Stimulated activated CD8-positive, alpha-beta memory T cell treated with anti-CD3 and anti-CD28 coated beads, Interleukin-7, amount 100 ng/mL, for 1 hour (primary cell): ENCODE data around the gene MYG1.

ENCODE experiments used
- DNase-seq, 2 donors: peaks; one replicate each; pipeline ENCODE4 v3.0.0-alpha.2; 2020; ENCODE audit warnings: low read depth in 2 of 2

MYG1 gene, protein sequence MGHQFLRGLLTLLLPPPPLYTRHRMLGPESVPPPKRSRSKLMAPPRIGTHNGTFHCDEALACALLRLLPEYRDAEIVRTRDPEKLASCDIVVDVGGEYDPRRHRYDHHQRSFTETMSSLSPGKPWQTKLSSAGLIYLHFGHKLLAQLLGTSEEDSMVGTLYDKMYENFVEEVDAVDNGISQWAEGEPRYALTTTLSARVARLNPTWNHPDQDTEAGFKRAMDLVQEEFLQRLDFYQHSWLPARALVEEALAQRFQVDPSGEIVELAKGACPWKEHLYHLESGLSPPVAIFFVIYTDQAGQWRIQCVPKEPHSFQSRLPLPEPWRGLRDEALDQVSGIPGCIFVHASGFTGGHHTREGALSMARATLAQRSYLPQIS

DNA sequence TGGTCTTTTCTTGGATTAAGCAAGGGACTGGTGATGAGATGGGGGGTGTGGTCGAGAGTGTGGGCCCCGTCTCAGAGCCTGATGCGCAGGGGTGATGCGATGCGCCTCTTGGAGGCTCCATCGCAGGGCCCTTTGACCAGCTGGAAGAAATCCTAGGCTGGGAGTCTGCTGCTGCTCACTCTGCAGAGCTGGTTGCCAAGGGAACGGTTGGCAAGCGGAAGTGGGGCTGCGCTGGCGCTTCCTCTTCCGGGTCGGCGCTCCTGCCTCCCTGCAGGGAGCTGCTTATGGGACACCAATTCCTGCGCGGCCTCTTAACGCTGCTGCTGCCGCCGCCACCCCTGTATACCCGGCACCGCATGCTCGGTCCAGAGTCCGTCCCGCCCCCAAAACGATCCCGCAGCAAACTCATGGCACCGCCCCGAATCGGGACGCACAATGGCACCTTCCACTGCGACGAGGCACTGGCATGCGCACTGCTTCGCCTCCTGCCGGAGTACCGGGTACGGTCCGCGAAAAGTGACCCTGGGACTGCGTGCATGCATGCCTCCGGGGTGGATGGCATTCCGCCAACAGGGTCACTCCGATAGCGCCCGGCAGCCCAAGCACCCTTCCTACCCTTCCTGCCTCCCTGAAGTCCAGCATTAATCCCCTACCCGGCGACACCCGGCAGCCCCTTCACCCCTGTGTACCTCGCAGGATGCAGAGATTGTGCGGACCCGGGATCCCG, at the start of gene MYG1:
Gene MYG1, plus strand, starts transcription at position 242 of the 727 bp plus-strand sequence. Its CDS starts 43 bp downstream, at position 285.
- peak; percentile 62 to 64 for DNase-seq

DNA sequence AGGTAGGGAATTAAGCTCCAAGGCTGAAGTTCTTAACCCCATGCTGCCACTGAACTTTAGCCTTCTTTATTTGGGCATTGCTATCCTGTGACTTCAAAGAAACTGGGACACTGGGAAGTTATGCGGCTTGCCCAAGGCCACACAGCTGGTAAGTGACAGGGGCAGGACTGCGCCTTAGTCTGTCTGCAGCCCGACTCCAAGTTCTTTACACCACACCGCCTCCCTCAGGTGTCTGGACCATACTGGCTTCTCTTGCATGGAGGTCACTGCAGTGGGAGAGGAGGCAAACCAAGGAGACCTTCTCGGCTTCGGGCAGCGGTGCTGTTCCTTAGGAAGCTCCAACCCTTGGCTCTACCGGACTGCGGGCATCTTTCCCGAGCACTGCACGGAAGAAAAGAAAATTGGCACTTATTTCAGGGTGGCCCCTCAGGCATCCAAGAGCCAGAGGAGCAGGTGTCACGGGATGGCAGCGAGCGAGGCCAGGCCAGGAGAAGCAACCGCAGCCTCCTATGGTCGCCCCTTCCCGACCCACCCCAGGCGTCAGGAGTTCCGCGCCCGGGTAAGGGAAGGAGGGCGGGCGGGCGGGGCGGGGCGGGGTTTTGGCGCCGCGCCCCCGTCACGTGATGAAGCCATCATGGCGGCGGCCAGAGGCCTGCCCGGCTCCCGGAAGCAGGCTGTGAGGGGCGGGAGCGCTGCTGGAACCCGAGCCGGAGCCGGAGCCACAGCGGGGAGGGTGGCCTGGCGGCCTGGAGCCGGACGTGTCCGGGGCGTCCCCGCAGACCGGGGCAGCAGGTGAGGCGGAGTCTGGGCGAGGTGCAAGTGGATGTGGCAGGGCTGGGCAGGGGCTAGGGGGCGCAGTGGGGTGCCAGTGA, 47.8 kb upstream of the MYG1 start:
- peak; percentile 32 to 44 for DNase-seq

DNA sequence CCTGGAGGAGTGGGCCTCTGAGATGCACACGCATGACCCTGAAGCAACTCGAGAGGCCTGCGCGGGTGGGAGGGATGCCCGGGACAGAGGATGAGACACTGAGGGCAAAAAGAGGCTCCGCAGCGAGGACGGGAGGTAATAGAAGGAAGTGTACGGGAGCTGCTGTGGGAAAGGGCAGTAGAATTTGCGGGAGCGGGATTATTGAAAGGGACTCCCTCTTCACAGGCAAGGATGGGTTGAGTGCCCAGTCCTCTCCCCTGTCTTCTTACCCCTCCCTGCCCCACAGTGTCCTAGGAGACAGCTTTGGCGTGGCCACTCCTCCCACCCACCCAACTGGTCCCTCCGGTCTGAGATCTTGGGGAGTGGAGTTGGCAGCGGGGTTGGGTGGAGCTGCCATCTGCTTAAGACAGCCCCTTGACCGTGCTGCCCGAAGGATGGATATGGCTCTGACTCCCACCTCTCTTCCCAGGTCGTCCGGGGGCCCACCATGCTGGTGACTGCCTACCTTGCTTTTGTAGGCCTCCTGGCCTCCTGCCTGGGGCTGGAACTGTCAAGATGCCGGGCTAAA, 47.1 kb upstream of the MYG1 start:
- DNase-seq: no peak

DNA sequence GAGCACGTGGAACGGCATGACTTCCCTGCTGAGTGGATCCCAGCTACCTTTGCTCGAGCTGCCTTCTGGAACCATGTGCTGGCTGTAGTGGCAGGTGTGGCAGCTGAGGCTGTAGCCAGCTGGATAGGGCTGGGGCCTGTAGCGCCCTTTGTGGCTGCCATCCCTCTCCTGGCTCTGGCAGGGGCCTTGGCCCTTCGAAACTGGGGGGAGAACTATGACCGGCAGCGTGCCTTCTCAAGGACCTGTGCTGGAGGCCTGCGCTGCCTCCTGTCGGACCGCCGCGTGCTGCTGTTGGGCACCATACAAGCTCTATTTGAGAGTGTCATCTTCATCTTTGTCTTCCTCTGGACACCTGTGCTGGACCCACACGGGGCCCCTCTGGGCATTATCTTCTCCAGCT, 46.2 kb upstream of the MYG1 start:
- no peak for DNase-seq

DNA sequence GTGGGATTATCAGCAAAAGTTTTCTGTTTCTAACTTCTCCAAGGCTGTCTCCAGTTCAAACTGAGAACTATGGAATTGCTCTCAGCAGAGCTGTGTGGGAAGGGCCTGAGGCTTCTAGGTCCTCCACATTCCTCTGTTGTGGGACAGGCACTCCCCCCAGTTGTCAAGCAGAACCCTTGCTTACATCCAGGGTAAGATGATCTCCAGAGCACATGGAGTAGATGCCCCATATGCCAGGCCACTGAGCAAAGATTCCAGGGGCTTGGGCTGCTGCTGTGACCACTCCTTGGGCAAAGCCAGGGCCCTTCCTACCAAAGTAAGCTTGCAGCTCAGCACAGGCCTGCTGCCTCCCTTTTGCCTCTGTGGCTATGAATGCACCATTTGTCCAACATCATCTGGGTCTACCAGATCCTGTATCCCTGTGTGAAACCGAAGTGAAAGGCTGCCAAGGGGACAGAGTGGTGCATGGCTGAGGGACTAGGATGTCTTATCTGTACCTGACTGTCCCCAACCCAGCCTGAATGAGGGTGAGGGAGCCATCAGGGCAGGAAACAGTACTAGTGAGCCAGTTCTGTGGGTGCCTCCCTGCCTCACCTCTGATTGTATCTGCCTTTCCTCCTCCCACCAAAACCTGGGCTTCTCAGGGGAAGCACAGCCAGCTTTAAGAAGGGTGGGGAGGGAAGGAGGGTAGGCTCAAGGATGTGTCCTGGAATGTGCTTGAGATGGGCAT, 44.5 kb upstream of the MYG1 start:
- DNase-seq: no peak

DNA sequence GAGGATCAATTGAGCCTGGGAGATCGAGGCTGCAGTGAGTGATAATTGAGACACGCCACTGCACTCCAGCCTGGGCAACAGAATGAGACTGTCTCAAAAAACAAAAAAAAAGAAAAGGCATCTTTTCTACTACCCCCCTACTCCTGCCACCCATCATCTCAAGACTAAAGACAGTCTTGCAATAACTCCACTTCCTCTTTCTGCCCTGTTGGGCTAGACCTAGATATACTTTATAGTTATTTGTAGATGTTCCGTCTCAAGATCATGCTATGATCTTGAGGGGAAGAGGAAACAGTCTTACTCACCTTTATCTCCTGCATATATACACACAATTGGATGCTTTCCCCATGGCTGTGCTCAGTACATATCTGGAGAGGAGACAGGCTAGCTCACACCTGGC, 43.5 kb upstream of the MYG1 start:
- DNase-seq: no peak

DNA sequence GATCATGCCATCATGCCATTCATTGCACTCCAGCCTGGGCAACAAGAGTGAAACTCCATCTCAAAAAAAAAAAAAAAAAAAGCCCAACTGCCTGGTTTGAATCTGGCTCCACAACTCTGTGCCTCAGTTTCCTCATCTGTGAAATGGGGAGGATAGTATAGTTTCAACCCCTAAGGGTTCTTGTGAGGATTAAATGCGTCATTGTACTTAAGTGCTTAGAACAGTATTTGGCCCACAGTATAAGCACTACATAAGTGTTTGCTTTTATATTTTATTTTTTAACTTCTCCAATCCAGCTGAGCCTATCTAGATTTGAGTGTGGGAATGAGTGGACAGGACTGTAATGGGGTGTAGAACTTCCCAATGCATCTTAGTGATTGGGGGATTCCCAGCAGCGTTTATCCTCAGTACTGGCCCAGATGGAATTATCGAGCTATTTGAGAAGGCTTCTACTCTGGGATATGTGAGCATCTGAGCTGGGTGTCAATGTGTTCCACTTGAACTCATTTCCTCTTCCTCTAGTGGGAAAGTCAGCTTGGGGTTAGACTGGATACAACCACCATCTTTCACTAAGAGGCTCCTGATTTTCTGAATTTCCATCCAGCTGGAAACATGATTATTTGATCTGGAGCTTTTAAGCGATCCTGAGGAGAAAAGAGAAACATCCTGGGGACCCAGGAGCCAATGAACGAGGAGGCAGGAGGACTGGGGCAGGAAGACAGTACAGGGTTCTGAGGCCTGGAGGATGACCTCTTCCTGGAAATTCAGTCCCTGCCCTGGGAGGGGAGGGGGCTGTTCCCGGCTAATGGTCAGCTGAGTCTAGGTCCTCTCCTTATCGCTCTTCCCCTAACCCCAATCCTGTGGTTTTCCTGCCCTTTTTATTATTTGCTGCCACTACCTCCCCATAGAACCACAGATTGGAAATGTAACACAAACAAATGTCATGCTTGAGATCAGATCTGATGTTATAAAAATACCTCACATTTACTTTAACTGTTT, 40.7 kb upstream of the MYG1 start:
- no peak for DNase-seq

DNA sequence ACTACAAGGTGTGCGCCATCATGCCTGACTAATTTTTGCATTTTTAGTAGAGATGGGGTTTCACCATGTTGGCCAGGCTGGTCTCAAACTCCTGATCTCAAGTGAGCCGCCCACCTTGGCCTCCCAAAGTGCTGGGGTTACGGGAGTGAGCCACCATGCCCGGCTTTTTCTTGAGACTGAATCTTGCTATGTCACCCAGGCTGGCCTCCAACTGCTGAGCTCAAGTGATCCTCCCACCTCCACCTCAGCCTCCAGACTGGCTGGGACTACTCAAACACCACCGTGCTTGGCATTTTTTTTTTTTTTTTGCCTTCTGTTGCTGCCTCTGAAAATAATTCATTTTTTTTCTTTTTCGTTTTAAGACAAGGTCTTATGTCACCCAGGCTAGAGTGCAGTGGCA, 39.6 kb upstream of the MYG1 start:
- DNase-seq: no peak

DNA sequence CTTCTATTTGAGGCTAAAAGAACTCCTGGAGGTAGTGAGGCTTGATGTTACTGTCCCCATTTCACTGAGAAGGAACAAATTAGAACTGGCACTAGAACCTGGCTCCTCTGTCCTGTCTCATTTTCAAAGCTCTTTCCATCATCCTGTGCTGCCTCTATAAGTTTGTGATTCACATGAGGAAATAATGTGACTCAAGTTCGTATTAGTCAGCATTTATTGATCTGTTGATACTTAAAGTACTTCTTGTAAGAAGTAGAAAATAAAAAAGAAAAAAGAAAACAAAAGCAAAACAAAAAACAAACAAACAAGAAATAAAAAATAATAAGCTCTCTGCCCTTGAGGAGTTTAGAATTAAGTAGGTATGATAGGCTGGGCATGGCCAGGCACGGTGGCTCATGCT, 33.7 kb upstream of the MYG1 start:
- DNase-seq: no peak

DNA sequence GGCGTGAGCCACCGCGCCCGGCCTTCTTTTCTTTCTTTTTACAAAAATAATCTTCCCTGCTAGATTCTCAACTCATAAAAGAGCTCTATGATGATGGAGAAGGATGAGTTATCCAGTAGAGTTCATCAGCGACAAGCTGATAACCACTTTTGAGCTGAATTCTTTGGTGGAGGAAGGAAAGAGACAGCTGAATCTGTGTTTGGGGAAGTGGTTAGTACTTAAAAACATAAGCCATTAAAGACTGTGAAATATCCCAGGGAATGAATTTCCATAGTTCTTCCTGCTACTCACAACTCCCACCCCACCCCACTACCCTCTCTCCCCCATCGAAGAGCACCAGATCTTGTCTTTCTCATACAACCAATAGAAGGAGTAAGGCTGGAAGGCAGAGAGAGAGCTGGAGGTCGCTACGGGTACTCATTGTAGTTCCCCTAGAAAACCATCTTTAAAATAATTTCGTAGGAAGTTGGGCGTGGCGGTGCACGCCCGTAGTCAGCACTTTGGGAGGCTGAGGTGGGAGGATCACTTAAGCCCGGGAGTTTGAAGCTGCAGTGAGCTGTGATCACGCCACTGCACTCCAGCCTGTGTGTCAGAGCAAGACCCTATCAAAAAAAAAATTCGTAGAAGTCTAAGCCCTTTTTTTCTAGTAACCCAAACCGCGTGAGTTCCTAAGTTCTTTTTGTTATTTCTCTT, 32.0 kb upstream of the MYG1 start:
- no peak for DNase-seq

DNA sequence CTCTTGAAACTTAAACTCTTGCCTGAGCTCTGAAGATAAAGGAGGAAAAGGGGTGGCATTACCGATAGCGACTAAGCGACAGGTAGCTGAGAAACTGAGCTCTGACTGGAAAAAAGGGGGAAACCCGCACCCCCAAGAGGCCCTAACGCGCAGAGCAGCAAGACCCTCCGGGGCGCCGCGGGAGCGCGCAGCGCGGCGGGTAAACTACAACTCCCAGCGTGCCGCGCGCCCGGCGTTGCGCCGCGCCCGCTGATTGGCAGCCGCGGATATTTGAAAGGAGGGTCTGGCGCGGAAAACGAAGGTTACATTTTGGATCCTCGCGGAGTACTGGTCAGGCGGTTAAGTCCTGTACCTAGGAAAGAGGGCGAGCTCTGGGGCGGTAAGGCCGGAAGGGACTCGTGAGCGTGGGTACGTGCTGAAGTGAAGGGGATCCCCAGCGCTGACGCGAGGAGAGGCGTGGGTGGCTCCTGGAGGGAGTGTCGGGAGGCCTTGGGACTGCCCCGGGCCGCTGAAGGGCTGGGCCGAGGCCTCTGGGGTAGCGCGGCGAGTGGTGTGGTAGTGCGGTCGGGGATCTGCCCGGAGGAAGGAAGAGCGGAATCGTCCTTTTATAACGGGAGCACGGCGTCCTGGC, 31.4 kb upstream of the MYG1 start, which contains the start of gene ESPL1:
Gene ESPL1, plus strand, starts transcription at position 301 of the 631 bp plus-strand sequence. CDS start 468 bp downstream, outside the sequence.
- peak; percentile 61 to 65 for DNase-seq

DNA sequence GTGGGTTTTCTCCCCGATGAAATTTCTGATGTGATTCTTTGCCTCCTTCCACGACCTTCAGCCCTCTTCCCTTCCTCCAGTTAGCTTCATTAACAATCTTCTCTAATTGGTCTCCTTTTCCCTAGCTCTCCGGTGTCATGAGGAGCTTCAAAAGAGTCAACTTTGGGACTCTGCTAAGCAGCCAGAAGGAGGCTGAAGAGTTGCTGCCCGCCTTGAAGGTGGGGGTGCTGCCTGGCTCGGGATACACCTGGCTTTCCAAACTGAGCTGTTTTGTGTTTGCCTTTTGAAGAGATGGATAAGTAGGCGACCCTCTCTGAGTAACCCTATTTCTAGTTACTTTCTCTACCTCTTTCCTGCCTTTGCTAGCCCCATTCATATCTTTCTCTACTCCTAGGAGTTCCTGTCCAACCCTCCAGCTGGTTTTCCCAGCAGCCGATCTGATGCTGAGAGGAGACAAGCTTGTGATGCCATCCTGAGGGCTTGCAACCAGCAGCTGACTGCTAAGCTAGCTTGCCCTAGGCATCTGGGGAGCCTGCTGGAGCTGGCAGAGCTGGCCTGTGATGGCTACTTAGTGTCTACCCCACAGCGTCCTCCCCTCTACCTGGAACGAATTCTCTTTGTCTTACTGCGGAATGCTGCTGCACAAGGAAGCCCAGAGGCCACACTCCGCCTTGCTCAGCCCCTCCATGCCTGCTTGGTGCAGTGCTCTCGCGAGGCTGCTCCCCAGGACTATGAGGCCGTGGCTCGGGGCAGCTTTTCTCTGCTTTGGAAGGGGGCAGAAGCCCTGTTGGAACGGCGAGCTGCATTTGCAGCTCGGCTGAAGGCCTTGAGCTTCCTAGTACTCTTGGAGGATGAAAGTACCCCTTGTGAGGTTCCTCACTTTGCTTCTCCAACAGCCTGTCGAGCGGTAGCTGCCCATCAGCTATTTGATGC, 30.6 kb upstream of the MYG1 start:
- no peak for DNase-seq

DNA sequence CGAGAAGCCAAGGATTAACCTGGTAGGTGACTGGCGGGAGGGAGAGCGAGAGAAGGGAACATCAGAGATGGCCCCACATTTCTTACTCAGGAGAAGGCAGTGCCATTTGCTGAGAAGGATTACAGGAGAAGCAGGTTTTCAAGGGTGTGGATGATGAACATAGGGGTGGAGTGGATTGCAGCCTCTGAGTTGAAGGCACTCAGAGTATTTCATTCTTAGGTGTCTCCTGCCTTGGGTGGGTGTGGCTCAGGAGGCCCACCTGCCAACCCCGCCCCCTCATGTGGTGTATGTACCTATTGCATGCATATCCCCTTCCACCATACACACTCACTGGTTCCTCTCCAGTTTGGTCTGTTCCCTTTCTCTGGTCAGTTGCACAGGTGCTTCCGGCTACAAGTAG, 25.1 kb upstream of the MYG1 start:
- DNase-seq: no peak

DNA sequence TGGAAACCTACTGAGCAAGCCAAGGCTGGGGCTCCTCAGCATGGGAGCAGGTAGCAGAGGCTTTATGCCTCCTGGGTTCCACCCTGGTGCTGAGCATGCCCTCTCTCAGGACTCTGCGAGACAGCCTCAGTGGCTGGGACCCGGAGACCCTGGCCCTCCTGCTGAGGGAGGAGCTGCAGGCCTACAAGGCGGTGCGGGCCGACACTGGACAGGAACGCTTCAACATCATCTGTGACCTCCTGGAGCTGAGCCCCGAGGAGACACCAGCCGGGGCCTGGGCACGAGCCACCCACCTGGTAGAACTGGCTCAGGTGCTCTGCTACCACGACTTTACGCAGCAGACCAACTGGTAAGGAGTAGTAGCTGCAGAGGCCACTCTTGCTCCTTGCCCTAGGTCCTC, 23.0 kb upstream of the MYG1 start:
- no peak for DNase-seq

DNA sequence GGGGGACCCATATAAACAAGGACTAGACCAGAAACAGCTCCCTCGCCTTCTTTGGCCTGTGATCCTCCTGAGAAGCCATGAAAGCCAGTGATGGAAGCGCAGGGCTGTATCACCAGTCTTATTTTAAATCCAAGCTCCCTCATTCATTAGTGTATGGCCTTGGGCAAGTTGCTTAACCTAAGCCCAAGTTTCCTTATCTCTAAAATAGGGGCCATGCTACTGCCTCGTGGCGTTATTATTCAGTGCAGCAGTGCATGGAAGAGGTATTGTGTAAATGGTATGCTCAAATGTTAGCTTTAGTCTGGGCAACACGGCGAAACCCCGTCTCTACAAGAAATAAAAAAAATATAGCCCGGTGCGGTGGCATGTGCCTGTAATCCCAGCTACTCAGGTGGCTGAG, 21.5 kb upstream of the MYG1 start:
- no peak for DNase-seq

DNA sequence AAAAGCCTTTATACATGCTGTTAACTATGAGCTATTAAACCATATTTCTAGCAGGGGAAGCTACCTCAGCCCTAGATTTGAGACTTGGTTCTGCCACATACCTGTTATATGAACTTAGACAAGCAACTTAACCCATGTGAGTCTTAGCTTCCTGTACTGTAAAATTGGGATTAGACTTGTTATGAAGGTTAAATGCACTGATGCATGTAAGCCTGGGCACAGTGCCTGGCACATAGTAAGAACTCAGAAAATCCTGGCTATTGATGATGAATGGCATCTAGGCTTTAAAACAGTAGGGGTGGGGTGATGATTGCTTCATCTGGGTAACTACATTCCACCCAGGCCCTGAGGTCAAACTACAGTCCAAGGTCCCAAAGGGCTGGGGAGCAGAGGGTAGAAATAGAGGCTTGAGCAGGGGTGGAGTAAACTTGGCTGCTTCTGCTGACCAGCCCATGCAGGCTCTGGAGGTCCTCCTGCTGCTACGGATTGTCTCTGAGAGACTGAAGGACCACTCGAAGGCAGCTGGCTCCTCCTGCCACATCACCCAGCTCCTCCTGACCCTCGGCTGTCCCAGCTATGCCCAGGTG, 20.1 kb upstream of the MYG1 start:
- DNase-seq: no peak

DNA sequence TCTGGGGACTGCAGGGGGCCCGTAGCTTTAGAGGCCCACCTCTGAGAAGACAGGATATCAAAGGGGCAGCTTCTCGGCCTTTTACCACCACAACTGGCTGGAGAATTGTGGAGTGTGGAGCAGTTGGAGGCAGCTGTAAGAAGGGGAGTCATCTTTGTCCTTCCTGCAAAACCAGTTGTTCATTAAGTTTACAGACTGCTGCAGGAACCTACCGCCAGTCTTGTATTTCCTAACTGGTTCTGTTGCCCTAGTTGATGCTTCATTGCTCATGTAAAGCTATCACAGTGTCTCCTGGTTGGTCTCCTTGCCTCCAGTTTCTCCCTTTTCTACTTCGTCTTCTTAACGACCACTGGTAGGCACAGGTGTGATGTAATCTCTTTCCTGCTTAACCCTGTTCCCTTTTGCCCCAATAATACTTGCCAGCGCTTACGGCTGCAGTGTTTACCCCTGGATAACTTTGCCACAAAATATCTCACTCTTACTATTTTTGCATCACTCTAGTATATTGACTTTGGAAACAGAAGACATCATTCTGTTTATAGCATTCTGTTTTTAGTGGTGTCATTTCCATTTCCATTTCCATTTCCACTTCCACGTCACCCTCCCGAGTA, 19.5 kb upstream of the MYG1 start:
- no peak for DNase-seq
